ENCODE measurements around the gene AP1G2. TPM values are rescaled to one million over a fixed set of nuclear protein-coding genes. Genes with fewer than 3 reads are reported as not detected.
A peak's percentile ranks its signal among the peaks of the same experiment; 100 is the strongest.

Gene AP1G2, protein sequence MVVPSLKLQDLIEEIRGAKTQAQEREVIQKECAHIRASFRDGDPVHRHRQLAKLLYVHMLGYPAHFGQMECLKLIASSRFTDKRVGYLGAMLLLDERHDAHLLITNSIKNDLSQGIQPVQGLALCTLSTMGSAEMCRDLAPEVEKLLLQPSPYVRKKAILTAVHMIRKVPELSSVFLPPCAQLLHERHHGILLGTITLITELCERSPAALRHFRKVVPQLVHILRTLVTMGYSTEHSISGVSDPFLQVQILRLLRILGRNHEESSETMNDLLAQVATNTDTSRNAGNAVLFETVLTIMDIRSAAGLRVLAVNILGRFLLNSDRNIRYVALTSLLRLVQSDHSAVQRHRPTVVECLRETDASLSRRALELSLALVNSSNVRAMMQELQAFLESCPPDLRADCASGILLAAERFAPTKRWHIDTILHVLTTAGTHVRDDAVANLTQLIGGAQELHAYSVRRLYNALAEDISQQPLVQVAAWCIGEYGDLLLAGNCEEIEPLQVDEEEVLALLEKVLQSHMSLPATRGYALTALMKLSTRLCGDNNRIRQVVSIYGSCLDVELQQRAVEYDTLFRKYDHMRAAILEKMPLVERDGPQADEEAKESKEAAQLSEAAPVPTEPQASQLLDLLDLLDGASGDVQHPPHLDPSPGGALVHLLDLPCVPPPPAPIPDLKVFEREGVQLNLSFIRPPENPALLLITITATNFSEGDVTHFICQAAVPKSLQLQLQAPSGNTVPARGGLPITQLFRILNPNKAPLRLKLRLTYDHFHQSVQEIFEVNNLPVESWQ
- total RNA-seq (10 to 100 TPM; 14.8 to 19.7 TPM), polyA plus RNA-seq (10 to 100 TPM; 12.4 to 26.6 TPM)

DNA sequence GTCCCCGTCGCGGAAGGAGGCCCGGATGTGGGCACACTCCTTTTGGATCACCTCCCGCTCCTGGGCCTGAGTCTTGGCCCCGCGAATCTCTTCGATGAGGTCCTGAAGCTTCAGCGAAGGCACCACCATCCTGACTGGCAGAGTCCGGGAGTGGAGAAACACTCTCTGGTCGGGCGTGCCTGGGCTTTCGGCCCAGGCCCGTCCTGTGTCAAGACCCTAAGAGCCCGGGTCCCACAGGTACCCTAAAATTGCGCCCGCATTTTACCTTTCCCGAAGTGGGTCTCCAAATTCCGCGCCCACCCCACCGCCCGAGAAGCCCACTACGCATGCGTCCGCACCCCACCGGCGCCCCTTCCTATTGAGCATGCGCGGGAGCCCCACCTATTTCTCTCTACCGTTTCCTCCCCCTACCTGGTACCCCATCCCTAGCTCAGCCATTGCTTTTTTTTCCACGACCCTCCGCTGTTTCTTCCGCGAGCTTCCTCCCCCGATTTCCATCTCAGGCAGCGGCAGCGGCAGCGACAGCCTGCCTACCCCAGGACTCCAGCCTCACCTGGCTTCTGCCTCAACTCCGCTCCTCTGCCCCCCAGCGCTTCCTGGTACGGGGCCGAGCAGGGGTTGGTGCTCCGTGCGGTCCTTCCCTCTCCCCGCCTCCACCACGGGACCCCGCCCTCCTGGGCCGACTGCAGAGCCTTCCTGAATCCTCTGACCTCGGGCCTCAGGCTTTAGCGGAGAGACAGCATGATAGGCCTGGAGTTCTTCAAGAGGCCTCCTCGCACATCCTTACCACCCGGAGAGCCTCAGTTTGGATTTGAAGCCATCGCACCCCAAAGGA is at the start of gene AP1G2:
Gene AP1G2 (minus strand): TSS at position 606 of the 835 bp plus-strand sequence. CDS start 477 bp downstream, at position 129.
- no peaks in the 10 kb centered on the region for H3K36me3 ChIP-seq (ENCODE audit: control insufficient read depth in 4 of 4, insufficient read depth in 3 of 4, low read depth in 1 of 4, low read length in 3 of 4)
- H3K9me3 ChIP-seq (ENCODE audit: control insufficient read depth in 4 of 4, low read length in 3 of 4): no peaks in the 10 kb centered on the region
- H3K27ac ChIP-seq (ENCODE audit: low read depth in 1 of 2, low read length in 2 of 2): peak within 1 kb of the TSS; percentile 63 to 67
- peaks cover 0 to 30% (median 19%) of the 10 kb centered on the region in 4 donors for H3K4me1 ChIP-seq (ENCODE audit: control insufficient read depth in 4 of 4, insufficient read depth in 4 of 4, low read length in 3 of 4)
- peak within 1 kb of the TSS; percentile 39 to 65 for H3K9ac ChIP-seq (ENCODE audit: low read depth in 1 of 2, low read length in 2 of 2)
- H3K27me3 ChIP-seq (ENCODE audit: control insufficient read depth in 4 of 4, insufficient read depth in 4 of 4, low read length in 3 of 4): no peaks in the 10 kb centered on the region
- 2% methylated on average over 53 of the region's 53 CpGs for WGBS
- DNase-seq (ENCODE audit: low spot score): peak; percentile 80
- peak within 1 kb of the TSS; percentile 62 to 82 (median 70) for H3K4me3 ChIP-seq (ENCODE audit: low read depth in 1 of 3, low read length in 3 of 3)
- TF ChIP-seq YY1 (IDR thresholded peaks at IDR 0.05) (peak; percentile 66), HNF4A (conservative IDR thresholded peaks at IDR 0.05) (peak in 1 of 2 donors; percentile 12), RXRA (IDR thresholded peaks at IDR 0.05) (peak in 1 of 2 donors; percentile 19), FOXA1 (IDR thresholded peaks at IDR 0.05) (no peak), JUND (IDR thresholded peaks at IDR 0.05) (no peak), TAF1 (conservative IDR thresholded peaks at IDR 0.05) (no peak), RAD21 (IDR thresholded peaks at IDR 0.05) (peak in 1 of 2 donors; percentile 22), SP1 (IDR thresholded peaks at IDR 0.05) (peak; percentile 29), GABPA (IDR thresholded peaks at IDR 0.05 in 1 of 2, conservative IDR thresholded peaks at IDR 0.05 in 1 of 2) (peak in 1 of 2 donors; percentile 14), NR2F2 (IDR thresholded peaks at IDR 0.05) (peak; percentile 42), FOXA2 (IDR thresholded peaks at IDR 0.05) (no peak), HNF4G (IDR thresholded peaks at IDR 0.05) (no peak), EGR1 (IDR thresholded peaks at IDR 0.05; ENCODE audit: low read depth in 2 of 2) (no peak)
- TF ChIP-seq, protein P1, sequence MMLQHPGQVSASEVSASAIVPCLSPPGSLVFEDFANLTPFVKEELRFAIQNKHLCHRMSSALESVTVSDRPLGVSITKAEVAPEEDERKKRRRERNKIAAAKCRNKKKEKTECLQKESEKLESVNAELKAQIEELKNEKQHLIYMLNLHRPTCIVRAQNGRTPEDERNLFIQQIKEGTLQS (IDR thresholded peaks at IDR 0.05): no peak
- TF ChIP-seq, protein P2, sequence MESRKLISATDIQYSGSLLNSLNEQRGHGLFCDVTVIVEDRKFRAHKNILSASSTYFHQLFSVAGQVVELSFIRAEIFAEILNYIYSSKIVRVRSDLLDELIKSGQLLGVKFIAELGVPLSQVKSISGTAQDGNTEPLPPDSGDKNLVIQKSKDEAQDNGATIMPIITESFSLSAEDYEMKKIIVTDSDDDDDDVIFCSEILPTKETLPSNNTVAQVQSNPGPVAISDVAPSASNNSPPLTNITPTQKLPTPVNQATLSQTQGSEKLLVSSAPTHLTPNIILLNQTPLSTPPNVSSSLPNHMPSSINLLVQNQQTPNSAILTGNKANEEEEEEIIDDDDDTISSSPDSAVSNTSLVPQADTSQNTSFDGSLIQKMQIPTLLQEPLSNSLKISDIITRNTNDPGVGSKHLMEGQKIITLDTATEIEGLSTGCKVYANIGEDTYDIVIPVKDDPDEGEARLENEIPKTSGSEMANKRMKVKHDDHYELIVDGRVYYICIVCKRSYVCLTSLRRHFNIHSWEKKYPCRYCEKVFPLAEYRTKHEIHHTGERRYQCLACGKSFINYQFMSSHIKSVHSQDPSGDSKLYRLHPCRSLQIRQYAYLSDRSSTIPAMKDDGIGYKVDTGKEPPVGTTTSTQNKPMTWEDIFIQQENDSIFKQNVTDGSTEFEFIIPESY (IDR thresholded peaks at IDR 0.05): no peak
- TF ChIP-seq, protein P3, sequence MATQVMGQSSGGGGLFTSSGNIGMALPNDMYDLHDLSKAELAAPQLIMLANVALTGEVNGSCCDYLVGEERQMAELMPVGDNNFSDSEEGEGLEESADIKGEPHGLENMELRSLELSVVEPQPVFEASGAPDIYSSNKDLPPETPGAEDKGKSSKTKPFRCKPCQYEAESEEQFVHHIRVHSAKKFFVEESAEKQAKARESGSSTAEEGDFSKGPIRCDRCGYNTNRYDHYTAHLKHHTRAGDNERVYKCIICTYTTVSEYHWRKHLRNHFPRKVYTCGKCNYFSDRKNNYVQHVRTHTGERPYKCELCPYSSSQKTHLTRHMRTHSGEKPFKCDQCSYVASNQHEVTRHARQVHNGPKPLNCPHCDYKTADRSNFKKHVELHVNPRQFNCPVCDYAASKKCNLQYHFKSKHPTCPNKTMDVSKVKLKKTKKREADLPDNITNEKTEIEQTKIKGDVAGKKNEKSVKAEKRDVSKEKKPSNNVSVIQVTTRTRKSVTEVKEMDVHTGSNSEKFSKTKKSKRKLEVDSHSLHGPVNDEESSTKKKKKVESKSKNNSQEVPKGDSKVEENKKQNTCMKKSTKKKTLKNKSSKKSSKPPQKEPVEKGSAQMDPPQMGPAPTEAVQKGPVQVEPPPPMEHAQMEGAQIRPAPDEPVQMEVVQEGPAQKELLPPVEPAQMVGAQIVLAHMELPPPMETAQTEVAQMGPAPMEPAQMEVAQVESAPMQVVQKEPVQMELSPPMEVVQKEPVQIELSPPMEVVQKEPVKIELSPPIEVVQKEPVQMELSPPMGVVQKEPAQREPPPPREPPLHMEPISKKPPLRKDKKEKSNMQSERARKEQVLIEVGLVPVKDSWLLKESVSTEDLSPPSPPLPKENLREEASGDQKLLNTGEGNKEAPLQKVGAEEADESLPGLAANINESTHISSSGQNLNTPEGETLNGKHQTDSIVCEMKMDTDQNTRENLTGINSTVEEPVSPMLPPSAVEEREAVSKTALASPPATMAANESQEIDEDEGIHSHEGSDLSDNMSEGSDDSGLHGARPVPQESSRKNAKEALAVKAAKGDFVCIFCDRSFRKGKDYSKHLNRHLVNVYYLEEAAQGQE (IDR thresholded peaks at IDR 0.05): no peak
- TF ChIP-seq, protein P4, sequence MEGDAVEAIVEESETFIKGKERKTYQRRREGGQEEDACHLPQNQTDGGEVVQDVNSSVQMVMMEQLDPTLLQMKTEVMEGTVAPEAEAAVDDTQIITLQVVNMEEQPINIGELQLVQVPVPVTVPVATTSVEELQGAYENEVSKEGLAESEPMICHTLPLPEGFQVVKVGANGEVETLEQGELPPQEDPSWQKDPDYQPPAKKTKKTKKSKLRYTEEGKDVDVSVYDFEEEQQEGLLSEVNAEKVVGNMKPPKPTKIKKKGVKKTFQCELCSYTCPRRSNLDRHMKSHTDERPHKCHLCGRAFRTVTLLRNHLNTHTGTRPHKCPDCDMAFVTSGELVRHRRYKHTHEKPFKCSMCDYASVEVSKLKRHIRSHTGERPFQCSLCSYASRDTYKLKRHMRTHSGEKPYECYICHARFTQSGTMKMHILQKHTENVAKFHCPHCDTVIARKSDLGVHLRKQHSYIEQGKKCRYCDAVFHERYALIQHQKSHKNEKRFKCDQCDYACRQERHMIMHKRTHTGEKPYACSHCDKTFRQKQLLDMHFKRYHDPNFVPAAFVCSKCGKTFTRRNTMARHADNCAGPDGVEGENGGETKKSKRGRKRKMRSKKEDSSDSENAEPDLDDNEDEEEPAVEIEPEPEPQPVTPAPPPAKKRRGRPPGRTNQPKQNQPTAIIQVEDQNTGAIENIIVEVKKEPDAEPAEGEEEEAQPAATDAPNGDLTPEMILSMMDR (IDR thresholded peaks at IDR 0.05; ENCODE audit: low read depth, low read length, missing input control): no peak
- TF ChIP-seq, protein P5, sequence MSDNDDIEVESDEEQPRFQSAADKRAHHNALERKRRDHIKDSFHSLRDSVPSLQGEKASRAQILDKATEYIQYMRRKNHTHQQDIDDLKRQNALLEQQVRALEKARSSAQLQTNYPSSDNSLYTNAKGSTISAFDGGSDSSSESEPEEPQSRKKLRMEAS (IDR thresholded peaks at IDR 0.05): no peak
